Hypothalamus (tissue), 51 donors: ENCODE data around the gene TMEM50B.

ENCODE experiments used
- DNase-seq, 51 donors: peaks; one replicate each; lab custom pipeline; 2025; lab: John Stamatoyannopoulos, UW

Gene TMEM50B

DNA sequence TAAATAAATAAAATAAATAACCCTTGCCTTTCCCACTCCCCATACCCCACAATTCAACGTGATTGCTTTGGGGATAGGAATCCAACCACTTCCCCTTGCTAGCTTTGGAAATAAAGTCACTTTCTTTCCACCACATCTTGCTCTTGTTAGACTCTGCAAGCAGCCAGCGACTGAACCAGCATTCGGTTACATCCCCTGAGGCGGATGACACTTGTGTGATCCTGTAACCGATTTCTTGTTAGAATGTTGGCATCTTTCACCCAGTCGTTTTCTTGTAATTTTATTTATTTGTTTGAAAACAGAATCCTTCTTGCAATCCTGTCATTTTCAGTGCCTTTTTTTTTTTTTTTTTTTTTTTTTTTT is 78.2 kb downstream of the TMEM50B start:
- DNase-seq, result no peak
